GM23248 (cell line): ENCODE data around the gene SLC35D3. TPM values are rescaled to one million over a fixed set of nuclear protein-coding genes. Genes with fewer than 3 reads are reported as not detected.

Experiments
- DNase-seq: peaks from one replicate; pipeline ENCODE4 v3.0.0-alpha.2; 2015
- H2AFZ ChIP-seq: fragments of 200-600 bp; sonication (generic); 2 replicates; pipeline ENCODE4 v1.6.1; 2016; ENCODE audit warnings: antibody characterized with exemption
- H3F3A ChIP-seq: fragments of 200-600 bp; sonication (generic); 2 replicates; pipeline ENCODE4 v1.6.1; 2016; ENCODE audit warnings: mild to moderate bottlenecking, antibody characterized with exemption, mixed run types; ENCODE audit not compliant: insufficient read depth
- H3K27ac ChIP-seq: fragments of 200-600 bp; sonication (generic); 2 replicates; pipeline ENCODE4 v1.5.1; 2016; ENCODE audit warnings: mild to moderate bottlenecking
- H3K27me3 ChIP-seq: fragments of 200-600 bp; sonication (generic); replicated peaks from 2 replicates; pipeline ENCODE4 v1.6.1; 2016; ENCODE audit warnings: mild to moderate bottlenecking; ENCODE audit not compliant: insufficient read depth
- H3K36me3 ChIP-seq: fragments of 200-600 bp; sonication (generic); 2 replicates; pipeline ENCODE4 v1.6.1; 2016; ENCODE audit warnings: low read depth, mild to moderate bottlenecking
- H3K4me1 ChIP-seq: fragments of 200-600 bp; sonication (generic); 2 replicates; pipeline ENCODE4 v1.6.1; 2016; ENCODE audit warnings: mild to moderate bottlenecking; ENCODE audit not compliant: insufficient read depth
- H3K4me2 ChIP-seq: fragments of 200-600 bp; sonication (generic); one replicate; pipeline ENCODE4 v1.6.1; 2016; ENCODE audit warnings: mild to moderate bottlenecking; ENCODE audit not compliant: unreplicated experiment
- H3K4me3 ChIP-seq: fragments of 200-600 bp; sonication (generic); 2 replicates; pipeline ENCODE4 v1.5.1; 2016; ENCODE audit warnings: mild to moderate bottlenecking
- H3K79me2 ChIP-seq: fragments of 200-600 bp; sonication (generic); 2 replicates; pipeline ENCODE4 v1.6.1; 2016; ENCODE audit warnings: mild to moderate bottlenecking; ENCODE audit not compliant: insufficient read depth
- H3K9ac ChIP-seq: fragments of 200-600 bp; sonication (generic); 2 replicates; pipeline ENCODE4 v1.6.1; 2016; ENCODE audit warnings: mild to moderate bottlenecking
- H3K9me2 ChIP-seq: fragments of 200-600 bp; sonication (generic); 2 replicates; pipeline ENCODE4 v1.6.1; 2016; ENCODE audit warnings: mixed run types, mild to moderate bottlenecking, moderate library complexity; ENCODE audit not compliant: insufficient read depth
- H3K9me3 ChIP-seq: fragments of 200-600 bp; sonication (generic); one replicate; pipeline ENCODE4 v1.6.1; 2017; ENCODE audit warnings: low read depth
- H4K20me1 ChIP-seq: fragments of 200-600 bp; sonication (generic); 2 replicates; pipeline ENCODE4 v1.6.0; 2016; ENCODE audit not compliant: insufficient read depth
- EZH2 ChIP-seq: fragments of 200-600 bp; sonication (generic); IDR thresholded peaks from 2 replicates; pipeline ENCODE4 v1.6.1; 2018; ENCODE audit warnings: antibody characterized with exemption, mild to moderate bottlenecking; ENCODE audit not compliant: insufficient read depth, poor library complexity, severe bottlenecking
- EZH2phosphoT487 ChIP-seq: fragments of 200-600 bp; sonication (generic); IDR thresholded peaks from 2 replicates; pipeline ENCODE4 v1.6.1; 2018; ENCODE audit warnings: antibody characterized with exemption, moderate library complexity, mild to moderate bottlenecking, low read depth; ENCODE audit not compliant: insufficient read depth
- WGBS, 2 experiments: methylation state at CpG; one replicate each; pipeline ENCODE4 v1.1.6; 2015 to 2017; ENCODE audit warnings: low lambda C conversion rate in 2 of 2, low coverage in 1 of 2; ENCODE audit errors: missing lambda C conversion rate in 2 of 2; 5-methylcytosine and 5-hydroxymethylcytosine counted together
- in situ Hi-C: fragments of 300-500 bp; cut with MboI; formaldehyde crosslinking; loops from 2 replicates; pipeline ENCODE4 v1.15.0; 2020
- polyA plus RNA-seq: library from polyadenylated mRNA; unstranded; fragments of >200 nt; fragmentation: Nextera tagmentation; extraction: Ambion mirVana; gene quantifications from 2 replicates; pipeline ENCODE4 v1.2.1, GENCODE V29; 2016
- total RNA-seq: library from RNA; depleted of rRNA; stranded (reverse); fragments of >200 nt; shearing (Covaris generic); gene quantifications from 2 replicates; pipeline ENCODE4 v1.2.3, GENCODE V29; 2014

Gene SLC35D3
- total and polyA plus RNA-seq, 2 experiments from 2014 or later, result not detected

- no peaks in the 10 kb centered on the region; the same call in 1 of the 2 replicates for H3K27me3 ChIP-seq
- no peaks in the 10 kb centered on the region for H3K79me2 ChIP-seq
- H3K27ac ChIP-seq, result no peak overlapping the region
- in situ Hi-C loops, result no loop called here
- no peak for DNase-seq
- H3K4me2 ChIP-seq, result no peak overlapping the region
- no peak overlapping the region for H2AFZ ChIP-seq
- no peaks in the 10 kb centered on the region for H3K36me3 ChIP-seq
- H4K20me1 ChIP-seq, result no peaks in the 10 kb centered on the region
- 8 to 13% methylated on average over 2 of the region's 2 CpGs for WGBS, 2 experiments
- H3K9me2 ChIP-seq, result no peaks in the 10 kb centered on the region
- no peaks in the 10 kb centered on the region for H3F3A ChIP-seq
- no peaks in the 10 kb centered on the region for H3K9me3 ChIP-seq
- TF ChIP-seq EZH2phosphoT487 (no peak), EZH2 (no peak)
- no peaks in the 10 kb centered on the region for H3K4me1 ChIP-seq
- H3K4me3 ChIP-seq, result no peak overlapping the region
- H3K9ac ChIP-seq, result no peak overlapping the region
Observed at GRCh38 chr6:136963259-136963658, 41.2 kb downstream of the SLC35D3 start.

DNA sequence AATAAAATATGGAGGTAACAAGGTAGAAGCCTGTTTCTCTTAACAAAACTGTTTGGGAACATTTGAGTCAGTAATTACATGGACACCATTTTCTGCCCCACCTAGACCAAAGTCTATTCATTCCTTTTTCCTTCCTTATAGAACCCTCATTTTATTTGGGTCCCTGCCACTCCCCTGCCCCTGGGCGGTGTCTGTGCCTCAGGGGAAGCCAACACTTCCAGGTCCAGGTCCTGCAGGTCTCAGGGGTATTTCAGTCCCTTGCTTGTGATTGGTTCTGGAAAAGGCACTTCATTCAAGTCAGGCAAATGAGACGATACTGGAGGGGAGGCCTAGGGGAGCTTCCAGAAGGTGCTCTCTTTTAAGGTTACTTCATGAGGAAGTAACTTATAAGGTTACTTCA, 42.3 kb downstream of the SLC35D3 start:
- DNase-seq, result no peak
- in situ Hi-C loops, result no loop called here
- H3K4me2 ChIP-seq, result no peak overlapping the region

GRCh38 chr6:136967876-136968752, 46.0 kb downstream of the SLC35D3 start:
- Histone ChIP-seq H4K20me1 (no peaks in the 10 kb centered on the region), H3K4me2 (no peak overlapping the region), H2AFZ (no peak overlapping the region), H3K9ac (no peak overlapping the region), H3K9me2 (no peaks in the 10 kb centered on the region), H3K27ac (no peak overlapping the region), H3F3A (no peaks in the 10 kb centered on the region), H3K4me1 (no peaks in the 10 kb centered on the region), H3K36me3 (no peaks in the 10 kb centered on the region), H3K9me3 (no peaks in the 10 kb centered on the region), H3K79me2 (no peaks in the 10 kb centered on the region), H3K27me3 (no peaks in the 10 kb centered on the region), H3K4me3 (no peak overlapping the region)
- in situ Hi-C loops, result no loop called here
- 40 to 41% methylated on average over 19 of the region's 19 CpGs for WGBS, 2 experiments
- peak; percentile 78 for DNase-seq
- TF ChIP-seq EZH2phosphoT487 (no peak), EZH2 (no peak)

More for the DNA sequence above, 42.3 kb downstream of the SLC35D3 start:
- no peak overlapping the region for H3K9ac ChIP-seq
- H2AFZ ChIP-seq, result no peak overlapping the region
- no peaks in the 10 kb centered on the region for H3F3A ChIP-seq
- no peaks in the 10 kb centered on the region; the same call in 1 of the 2 replicates for H3K27me3 ChIP-seq
- no peaks in the 10 kb centered on the region for H3K4me1 ChIP-seq
- no peaks in the 10 kb centered on the region for H3K9me2 ChIP-seq
- H3K9me3 ChIP-seq, result no peaks in the 10 kb centered on the region
- no peaks in the 10 kb centered on the region for H3K36me3 ChIP-seq
- no peaks in the 10 kb centered on the region for H3K79me2 ChIP-seq
- no peaks in the 10 kb centered on the region for H4K20me1 ChIP-seq
- TF ChIP-seq EZH2 (no peak), EZH2phosphoT487 (no peak)
- 71 to 74% methylated on average over 2 of the region's 2 CpGs for WGBS, 2 experiments
- H3K4me3 ChIP-seq, result no peak overlapping the region
- H3K27ac ChIP-seq, result no peak overlapping the region

GRCh38 chr6:136968837-136969236, 46.7 kb downstream of the SLC35D3 start:
- Histone ChIP-seq H3K4me2 (no peak overlapping the region), H3K9me2 (no peaks in the 10 kb centered on the region), H2AFZ (no peak overlapping the region), H3K36me3 (no peaks in the 10 kb centered on the region), H3K79me2 (no peaks in the 10 kb centered on the region), H3K27me3 (no peaks in the 10 kb centered on the region), H3K9ac (no peak overlapping the region), H3K27ac (no peak overlapping the region), H3F3A (no peaks in the 10 kb centered on the region), H3K4me1 (no peaks in the 10 kb centered on the region), H3K4me3 (no peak overlapping the region), H3K9me3 (no peaks in the 10 kb centered on the region), H4K20me1 (no peaks in the 10 kb centered on the region)
- in situ Hi-C loops, result no loop called here
- TF ChIP-seq EZH2 (no peak), EZH2phosphoT487 (no peak)
- DNase-seq, result no peak
- 45 to 48% methylated on average over 7 of the region's 7 CpGs for WGBS, 2 experiments
